HG03039 (cell line): ENCODE data around the gene IGF1R.

ENCODE experiments used
- ATAC-seq: cut with Tn5 transposase; IDR thresholded peaks from one replicate; pipeline ENCODE4 v1.9.1; 2021; ENCODE audit warnings: mild to moderate bottlenecking, moderate library complexity; ENCODE audit not compliant: unreplicated experiment

The IGF1R gene

GRCh38 chr15:98703126-98703685 lies 54.9 kb downstream of the IGF1R start:
- no peak for ATAC-seq

DNA sequence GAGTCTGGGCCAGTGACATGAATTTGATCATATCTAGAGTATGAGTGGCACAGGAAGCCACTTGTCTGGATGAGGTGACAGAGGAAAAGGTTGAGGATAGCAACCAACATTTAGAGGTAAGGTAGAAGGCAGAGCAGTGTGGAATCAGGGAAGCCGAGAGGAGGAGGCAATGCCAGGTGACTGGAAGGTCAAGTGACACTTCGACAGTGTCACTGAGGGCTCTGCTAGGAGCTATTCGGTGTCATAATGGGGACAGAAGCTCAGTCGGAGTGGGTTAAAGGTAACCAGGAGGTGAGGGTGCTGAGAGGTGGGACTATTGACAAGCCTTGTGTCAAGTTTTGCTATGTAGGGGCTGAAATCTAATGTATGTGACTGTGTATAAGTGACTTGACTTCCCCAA lies 56.7 kb downstream of the IGF1R start:
- no peak for ATAC-seq

DNA sequence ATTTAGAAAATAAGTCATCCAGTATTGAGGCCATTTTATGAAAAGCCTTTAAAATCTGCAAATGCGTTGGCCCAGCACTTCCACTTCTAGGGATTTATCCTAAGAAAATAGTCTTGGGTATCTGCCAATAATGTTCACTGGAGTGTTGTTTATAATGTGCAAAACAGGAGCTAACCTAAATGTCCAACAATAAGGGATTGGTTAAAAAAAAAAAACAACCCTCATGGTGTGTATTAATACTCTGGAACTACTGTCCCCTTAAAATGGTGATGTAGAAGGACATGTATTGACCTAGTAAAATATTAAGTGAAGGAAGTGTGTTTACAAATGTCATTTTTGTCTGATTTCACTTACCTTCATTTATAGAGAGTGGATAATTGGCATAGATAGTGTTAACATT lies 58.0 kb downstream of the IGF1R start:
- no peak for ATAC-seq

- no peak for ATAC-seq
Measured at GRCh38 chr15:98706986-98707385, 58.6 kb downstream of the IGF1R start.

- ATAC-seq: no peak
Measured at GRCh38 chr15:98708037-98708590, 59.8 kb downstream of the IGF1R start.

- ATAC-seq: no peak
Measured at GRCh38 chr15:98711810-98712209, 63.5 kb downstream of the IGF1R start.

DNA sequence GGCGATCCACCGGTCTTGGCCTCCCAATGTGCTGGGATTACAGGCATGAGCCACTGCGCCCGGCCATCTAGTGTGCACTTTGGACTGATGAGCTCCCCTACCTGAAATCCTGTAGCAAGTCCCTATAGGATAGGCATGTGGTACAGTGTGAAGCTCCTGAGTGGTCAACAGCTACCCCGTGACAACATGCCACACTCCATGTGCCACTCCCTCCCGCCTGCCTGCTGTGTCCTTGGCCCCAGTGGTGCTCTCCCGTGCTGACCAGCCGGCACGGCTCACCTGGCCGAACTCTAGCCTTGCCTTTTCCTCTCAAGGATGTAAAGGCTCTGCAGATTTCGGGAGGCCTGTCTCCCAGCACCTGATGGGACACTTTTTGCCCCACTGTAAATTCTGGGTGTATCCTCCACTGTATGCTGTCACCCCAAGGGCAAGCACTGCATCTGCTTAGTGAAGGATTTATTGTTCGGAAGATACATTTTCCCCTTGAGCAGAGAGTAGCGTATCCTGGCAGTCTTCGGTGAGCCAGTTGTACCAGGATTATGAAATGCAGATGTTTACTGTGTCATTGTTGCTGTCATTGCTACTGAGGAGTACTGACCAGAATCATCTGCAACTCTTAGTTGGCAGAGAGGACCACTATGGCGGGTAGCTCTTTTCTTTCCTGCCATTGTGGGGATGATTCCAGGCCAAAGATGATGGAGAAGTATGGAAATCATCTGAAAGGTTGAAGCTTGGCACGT lies 64.7 kb downstream of the IGF1R start:
- no peak for ATAC-seq

GRCh38 chr15:98713585-98714001 lies 65.3 kb downstream of the IGF1R start:
- no peak for ATAC-seq

DNA sequence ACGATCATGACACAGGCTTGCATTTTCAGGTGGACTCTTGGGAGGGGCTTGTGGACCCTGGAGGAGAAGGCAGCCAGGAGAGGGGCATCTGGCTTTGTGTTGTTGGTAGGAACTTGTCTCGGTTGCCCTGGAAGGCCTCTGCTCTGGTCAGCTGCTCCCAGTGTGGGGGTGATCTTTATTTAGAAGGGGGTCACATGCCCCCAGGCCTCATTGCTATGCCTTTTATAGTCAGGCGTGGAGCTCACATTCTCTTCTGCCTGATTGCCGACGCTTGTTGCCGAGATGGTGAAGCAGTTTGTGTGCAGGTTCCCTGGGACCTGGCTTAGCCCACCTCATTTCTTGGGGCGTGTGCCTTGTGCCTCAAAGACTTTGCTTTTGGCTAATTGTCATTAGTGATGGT lies 66.6 kb downstream of the IGF1R start:
- ATAC-seq: no peak

- ATAC-seq: no peak
Measured at GRCh38 chr15:98715401-98715800, 67.1 kb downstream of the IGF1R start.

- no peak for ATAC-seq
Measured at GRCh38 chr15:98715890-98716443, 67.6 kb downstream of the IGF1R start.

- no peak for ATAC-seq
Measured at GRCh38 chr15:98717371-98717770, 69.0 kb downstream of the IGF1R start.

DNA sequence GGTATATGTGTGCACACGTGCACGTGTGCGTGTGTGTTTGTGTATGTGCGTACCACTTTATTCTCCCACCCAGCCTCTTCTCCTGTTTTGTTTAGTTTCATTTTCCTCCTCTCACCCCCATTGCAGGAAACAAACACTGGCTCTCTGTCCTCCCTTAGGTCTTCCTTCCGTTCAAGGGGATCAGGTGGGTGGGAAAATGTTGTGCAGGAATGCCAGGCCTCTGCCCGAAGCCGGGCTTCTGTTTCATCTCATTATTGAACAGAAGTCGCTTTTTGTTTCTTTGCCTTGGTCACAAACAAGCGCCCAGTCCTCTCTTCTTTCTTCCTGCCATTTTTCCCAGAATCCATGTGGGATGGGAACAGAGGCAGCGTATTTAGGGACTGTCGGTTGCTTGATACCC lies 69.6 kb downstream of the IGF1R start:
- no peak for ATAC-seq

DNA sequence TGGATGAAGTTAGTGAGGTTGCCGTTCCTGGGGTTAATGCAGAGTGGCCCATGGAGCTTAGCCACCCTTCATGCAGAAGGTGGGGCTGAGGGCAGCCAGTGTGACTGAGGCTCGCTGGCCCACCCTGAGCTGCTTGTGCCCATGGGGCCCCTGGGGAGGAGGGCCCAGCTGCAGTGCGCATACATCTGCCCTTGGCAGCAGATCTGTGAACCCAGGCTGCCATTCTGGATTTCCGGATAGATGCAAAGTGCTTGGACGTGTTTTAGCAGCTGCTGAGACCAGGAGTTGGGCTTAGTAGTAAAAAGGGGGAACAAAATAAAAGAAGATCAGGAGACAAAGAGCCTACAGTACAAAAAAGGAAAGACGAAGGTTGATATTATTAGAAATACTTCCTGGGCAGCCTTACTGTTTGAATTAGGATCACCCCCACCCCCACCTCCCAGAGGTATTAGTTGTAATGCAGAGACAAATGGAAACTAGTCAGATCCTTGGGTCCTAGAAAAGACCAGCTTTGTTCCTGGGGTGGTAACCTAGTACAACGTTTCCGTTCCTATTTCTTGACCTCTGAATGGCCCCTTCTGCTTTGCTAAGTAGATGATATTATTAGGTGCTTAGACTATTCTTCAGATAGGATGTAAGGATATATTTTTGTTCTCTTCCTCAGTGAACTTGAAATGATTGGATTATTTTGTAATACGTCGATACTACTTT lies 70.2 kb downstream of the IGF1R start:
- ATAC-seq: no peak

- no peak for ATAC-seq
Measured at GRCh38 chr15:98719137-98719740, 70.9 kb downstream of the IGF1R start.

GRCh38 chr15:98720031-98720430 lies 71.7 kb downstream of the IGF1R start:
- no peak for ATAC-seq

DNA sequence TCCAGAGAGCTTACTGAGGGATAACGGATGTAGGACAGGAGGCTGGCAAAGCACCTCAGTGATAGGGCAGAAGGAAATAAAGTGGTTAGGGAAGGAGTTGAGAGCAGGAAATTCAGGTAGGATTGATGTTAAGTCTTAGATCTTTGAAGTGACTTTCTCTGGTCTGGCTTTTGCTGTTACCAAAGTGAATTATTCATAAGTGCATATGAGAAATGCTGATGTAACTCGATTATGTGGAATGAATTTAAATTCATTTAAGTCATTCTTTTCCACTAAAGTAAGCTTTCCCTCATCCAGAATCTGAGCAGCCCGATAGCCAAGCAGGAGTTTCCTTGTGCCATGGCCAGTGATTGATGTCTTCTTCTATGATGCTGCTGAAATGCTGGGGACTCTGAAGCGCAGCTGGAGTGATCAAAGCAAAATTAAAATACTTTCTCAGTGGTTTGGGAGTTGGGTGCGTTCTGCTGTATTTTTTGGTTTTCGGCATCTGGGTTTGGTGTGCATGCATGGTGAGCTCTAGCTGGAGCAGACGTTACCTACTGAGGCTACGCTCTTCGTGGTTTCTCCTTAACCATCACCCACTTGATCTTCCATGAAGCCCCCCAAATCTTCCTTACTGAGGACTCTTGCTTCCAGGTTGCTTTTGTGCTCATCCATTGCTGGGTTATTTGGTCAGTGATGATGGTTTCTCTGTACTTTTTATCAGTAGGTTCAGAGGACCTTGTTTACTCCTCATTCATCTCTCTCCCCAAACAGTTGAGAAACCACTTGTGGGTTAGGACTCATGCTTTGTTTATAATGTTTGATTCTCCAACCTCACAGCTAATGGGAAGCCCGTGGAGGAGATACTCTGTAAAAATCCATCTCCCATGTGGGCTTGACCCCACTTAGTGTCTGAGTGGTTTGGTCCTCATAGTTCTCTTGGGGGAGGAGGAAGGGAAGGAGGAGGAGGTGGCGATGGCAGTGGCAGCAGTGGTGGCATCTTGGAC lies 72.5 kb downstream of the IGF1R start:
- no peak for ATAC-seq

GRCh38 chr15:98722209-98722608 lies 73.9 kb downstream of the IGF1R start:
- no peak for ATAC-seq

DNA sequence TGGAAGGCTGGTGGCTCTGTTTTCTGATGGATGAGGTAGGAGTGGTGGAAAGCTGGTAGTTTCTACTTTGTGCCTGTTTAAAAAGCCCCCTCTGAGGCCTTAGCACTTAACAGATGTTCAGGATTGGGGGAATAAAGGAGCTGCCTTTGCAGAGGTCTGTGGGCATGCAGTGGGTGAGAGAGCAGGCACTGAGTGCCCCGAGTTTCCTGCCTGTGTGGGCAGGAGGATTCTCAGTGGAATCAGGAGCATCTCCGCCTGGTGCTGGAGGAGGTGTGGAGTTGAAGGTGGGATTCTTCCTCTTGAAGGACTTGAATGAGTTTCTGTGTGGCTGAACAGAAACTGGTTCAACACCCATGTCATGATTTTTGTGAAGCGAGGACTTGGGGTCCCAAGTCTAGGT lies 74.3 kb downstream of the IGF1R start:
- ATAC-seq: no peak

DNA sequence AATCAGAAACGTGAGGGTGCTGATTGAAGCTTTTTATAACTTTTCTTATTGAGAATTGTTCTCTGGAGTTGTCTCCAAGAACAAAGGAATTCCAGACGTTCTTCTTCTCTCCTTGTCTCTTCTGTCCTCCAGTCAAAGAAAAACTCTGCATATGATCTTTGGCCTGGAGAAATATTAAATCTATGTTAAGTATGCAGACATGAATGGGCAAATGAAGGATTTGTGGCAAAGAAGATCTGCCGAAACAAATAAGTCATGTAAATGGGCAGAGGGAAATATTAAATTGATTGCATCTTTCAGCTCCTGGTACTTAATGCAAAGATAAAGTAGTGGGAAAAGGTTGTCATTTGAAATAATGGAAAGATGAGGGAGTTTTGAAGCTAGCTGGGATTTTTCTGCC lies 74.9 kb downstream of the IGF1R start:
- no peak for ATAC-seq
